HUES6 (cell line): ENCODE data around the gene GPBAR1.

Experiments
- H3K27ac ChIP-seq: 2 replicates; pipeline ENCODE4 v1.7.0; 2013; ENCODE audit warnings: low read depth, mild to moderate bottlenecking, low read length, inconsistent platforms
- H3K27me3 ChIP-seq: 2 replicates; pipeline ENCODE4 v1.6.1; 2013; ENCODE audit warnings: low read length; ENCODE audit not compliant: control insufficient read depth, insufficient read depth
- H3K36me3 ChIP-seq: 2 replicates; pipeline ENCODE4 v1.6.1; 2013; ENCODE audit warnings: low read length; ENCODE audit not compliant: control insufficient read depth, insufficient read depth
- H3K4me1 ChIP-seq: 2 replicates; pipeline ENCODE4 v1.6.1; 2013; ENCODE audit warnings: low read length; ENCODE audit not compliant: control insufficient read depth, insufficient read depth
- H3K4me3 ChIP-seq: 2 replicates; pipeline ENCODE4 v1.5.1; 2013; ENCODE audit warnings: low read depth, low read length
- H3K9ac ChIP-seq: one replicate; pipeline ENCODE4 v1.6.1; 2013; ENCODE audit warnings: mild to moderate bottlenecking, low read length
- H3K9me3 ChIP-seq: 2 replicates; pipeline ENCODE4 v1.6.1; 2013; ENCODE audit warnings: low read depth, low read length; ENCODE audit not compliant: control insufficient read depth, insufficient read depth

The GPBAR1 gene

GRCh38 chr2:218226903-218227302, 33.9 kb upstream of the GPBAR1 start:
- H3K36me3 ChIP-seq = peaks cover 88% of the 10 kb centered on the region
- no peaks in the 10 kb centered on the region for H3K9me3 ChIP-seq
- H3K4me3 ChIP-seq = no peak overlapping the region
- H3K27me3 ChIP-seq = no peaks in the 10 kb centered on the region
- no peak overlapping the region for H3K9ac ChIP-seq
- no peak overlapping the region for H3K27ac ChIP-seq
- H3K4me1 ChIP-seq = no peaks in the 10 kb centered on the region; the same call in 1 of the 2 replicates

- no peaks in the 10 kb centered on the region for H3K4me1 ChIP-seq
- no peaks in the 10 kb centered on the region for H3K27me3 ChIP-seq
- no peaks in the 10 kb centered on the region for H3K9me3 ChIP-seq
- no peak overlapping the region for H3K4me3 ChIP-seq
- peaks cover 88% of the 10 kb centered on the region for H3K36me3 ChIP-seq
- H3K9ac ChIP-seq = no peak overlapping the region
- H3K27ac ChIP-seq = no peak overlapping the region
Observed at GRCh38 chr2:218228366-218229090, 32.3 kb upstream of the GPBAR1 start.

- Histone ChIP-seq H3K9ac (no peak overlapping the region), H3K4me3 (no peak overlapping the region), H3K27me3 (no peaks in the 10 kb centered on the region), H3K27ac (no peak overlapping the region), H3K9me3 (no peaks in the 10 kb centered on the region), H3K4me1 (no peaks in the 10 kb centered on the region), H3K36me3 (peaks cover 88% of the 10 kb centered on the region)
Observed at GRCh38 chr2:218229239-218229638, 31.6 kb upstream of the GPBAR1 start.

- no peak overlapping the region for H3K4me3 ChIP-seq
- H3K4me1 ChIP-seq = no peaks in the 10 kb centered on the region
Observed at GRCh38 chr2:218229851-218230250, 31.0 kb upstream of the GPBAR1 start.

GRCh38 chr2:218230882-218231281, 29.9 kb upstream of the GPBAR1 start:
- Histone ChIP-seq H3K4me1 (no peaks in the 10 kb centered on the region), H3K27me3 (no peaks in the 10 kb centered on the region), H3K36me3 (peaks cover 88% of the 10 kb centered on the region), H3K27ac (no peak overlapping the region), H3K9ac (no peak overlapping the region), H3K9me3 (no peaks in the 10 kb centered on the region), H3K4me3 (no peak overlapping the region)

More at GRCh38 chr2:218229851-218230250, 31.0 kb upstream of the GPBAR1 start:
- no peak overlapping the region for H3K9ac ChIP-seq
- no peak overlapping the region for H3K27ac ChIP-seq
- H3K9me3 ChIP-seq = no peaks in the 10 kb centered on the region
- peaks cover 88% of the 10 kb centered on the region for H3K36me3 ChIP-seq
- no peaks in the 10 kb centered on the region for H3K27me3 ChIP-seq

- Histone ChIP-seq H3K36me3 (peaks cover 90% of the 10 kb centered on the region), H3K27ac (no peak overlapping the region), H3K4me1 (no peaks in the 10 kb centered on the region)
Observed at GRCh38 chr2:218233543-218233942, 27.3 kb upstream of the GPBAR1 start.

GRCh38 chr2:218234521-218234920, 26.3 kb upstream of the GPBAR1 start:
- Histone ChIP-seq H3K27me3 (no peaks in the 10 kb centered on the region), H3K27ac (no peak overlapping the region), H3K4me3 (no peak overlapping the region), H3K9me3 (no peaks in the 10 kb centered on the region), H3K36me3 (peaks cover 90% of the 10 kb centered on the region), H3K9ac (no peak overlapping the region), H3K4me1 (no peaks in the 10 kb centered on the region)

More at GRCh38 chr2:218233543-218233942, 27.3 kb upstream of the GPBAR1 start:
- Histone ChIP-seq H3K9me3 (no peaks in the 10 kb centered on the region), H3K9ac (no peak overlapping the region), H3K27me3 (no peaks in the 10 kb centered on the region), H3K4me3 (no peak overlapping the region)

- no peaks in the 10 kb centered on the region for H3K27me3 ChIP-seq
- H3K36me3 ChIP-seq = peaks cover 89% of the 10 kb centered on the region
- H3K4me3 ChIP-seq = no peak overlapping the region
- no peaks in the 10 kb centered on the region for H3K4me1 ChIP-seq
- no peak overlapping the region for H3K27ac ChIP-seq
- no peaks in the 10 kb centered on the region for H3K9me3 ChIP-seq
- no peak overlapping the region for H3K9ac ChIP-seq
Observed at GRCh38 chr2:218235017-218235416, 25.8 kb upstream of the GPBAR1 start.

GRCh38 chr2:218236829-218237228, 24.0 kb upstream of the GPBAR1 start:
- Histone ChIP-seq H3K4me1 (no peaks in the 10 kb centered on the region), H3K9ac (no peak overlapping the region), H3K36me3 (peaks cover 87% of the 10 kb centered on the region), H3K27ac (no peak overlapping the region), H3K27me3 (no peaks in the 10 kb centered on the region), H3K9me3 (no peaks in the 10 kb centered on the region), H3K4me3 (no peak overlapping the region)

- H3K9ac ChIP-seq = no peak overlapping the region
- no peaks in the 10 kb centered on the region for H3K27me3 ChIP-seq
- peaks cover 93% of the 10 kb centered on the region for H3K36me3 ChIP-seq
- no peak overlapping the region for H3K27ac ChIP-seq
- no peaks in the 10 kb centered on the region for H3K9me3 ChIP-seq
- H3K4me1 ChIP-seq = no peaks in the 10 kb centered on the region
- H3K4me3 ChIP-seq = no peak overlapping the region
Observed at GRCh38 chr2:218238887-218239286, 21.9 kb upstream of the GPBAR1 start.

- Histone ChIP-seq H3K9ac (no peak overlapping the region), H3K4me3 (no peak overlapping the region), H3K9me3 (no peaks in the 10 kb centered on the region), H3K4me1 (no peaks in the 10 kb centered on the region), H3K27me3 (no peaks in the 10 kb centered on the region), H3K36me3 (peaks cover 95% of the 10 kb centered on the region), H3K27ac (no peak overlapping the region)
Observed at GRCh38 chr2:218244204-218244603, 16.6 kb upstream of the GPBAR1 start.
